CD14-positive monocyte (primary cell): Measurements from ENCODE around the gene MYO3B. TPM values are rescaled to one million over a fixed set of nuclear protein-coding genes. Genes with fewer than 3 reads are reported as not detected.

ENCODE experiments used
- DNase-seq, 3 donors: peaks; one replicate each; pipeline ENCODE4 v3.0.0-alpha.2; 2011 to 2022
- H2AFZ ChIP-seq: 2 replicates; pipeline ENCODE4 v1.6.0; 2012; ENCODE audit warnings: mild to moderate bottlenecking, low read depth, low read length, inconsistent platforms; ENCODE audit not compliant: insufficient read depth, poor library complexity, severe bottlenecking
- H3K27ac ChIP-seq, 2 donors: 1 replicate in 1 of 2; 2 replicates in 1 of 2; pipeline ENCODE4 v1.5.1; 2012 to 2013; ENCODE audit warnings: low read length in 2 of 2, control low read depth in 1 of 2, inconsistent platforms in 1 of 2, low read depth in 1 of 2, mild to moderate bottlenecking in 1 of 2
- H3K27me3 ChIP-seq, 2 donors: one replicate each; pipeline versions ENCODE4 v1.6.0 to v1.6.1; 2011 to 2013; ENCODE audit warnings: low read length in 2 of 2; ENCODE audit not compliant: control insufficient read depth in 2 of 2, insufficient read depth in 2 of 2
- H3K36me3 ChIP-seq, 2 donors: replicated peaks in 1 of 2; 1 replicate in 1 of 2; 2 replicates in 1 of 2; pipeline versions ENCODE4 v1.5.1 to v1.6.1; 2012 to 2013; ENCODE audit warnings: low read length in 2 of 2, control low read depth in 1 of 2, inconsistent platforms in 1 of 2, mild to moderate bottlenecking in 1 of 2; ENCODE audit not compliant: insufficient read depth in 2 of 2, control insufficient read depth in 1 of 2
- H3K4me1 ChIP-seq, 2 donors: 1 replicate in 1 of 2; 2 replicates in 1 of 2; pipeline versions ENCODE4 v1.5.1 to v1.6.1; 2012 to 2013; ENCODE audit warnings: low read length in 2 of 2, control low read depth in 1 of 2, inconsistent platforms in 1 of 2, mild to moderate bottlenecking in 1 of 2, moderate library complexity in 1 of 2; ENCODE audit not compliant: insufficient read depth in 2 of 2, control insufficient read depth in 1 of 2
- H3K4me2 ChIP-seq: replicated peaks from 2 replicates; pipeline ENCODE3; 2012; ENCODE audit warnings: low read length, moderate library complexity, mild to moderate bottlenecking; ENCODE audit not compliant: poor library complexity, severe bottlenecking; ENCODE audit errors: extremely low read depth
- H3K4me3 ChIP-seq, 3 experiments: fragments of 200-600 bp in 1 of 3; sonication (generic) in 1 of 3; replicated peaks in 1 of 3; 1 replicate in 2 of 3; 2 replicates in 1 of 3; pipeline ENCODE4 v1.5.1; 2011 to 2013; ENCODE audit warnings: low read length in 3 of 3, mild to moderate bottlenecking in 3 of 3, control low read depth in 2 of 3, low read depth in 2 of 3, inconsistent platforms in 1 of 3, moderate library complexity in 1 of 3
- H3K79me2 ChIP-seq: 2 replicates; pipeline ENCODE4 v1.6.0; 2012; ENCODE audit warnings: mild to moderate bottlenecking, control low read depth, inconsistent platforms, low read length, moderate library complexity; ENCODE audit not compliant: insufficient read depth
- H3K9ac ChIP-seq: 2 replicates; pipeline ENCODE4 v1.6.0; 2017; ENCODE audit warnings: low read length, mild to moderate bottlenecking; ENCODE audit not compliant: insufficient read depth, poor library complexity, severe bottlenecking
- H3K9me3 ChIP-seq, 2 donors: replicated peaks in 1 of 2; 1 replicate in 1 of 2; 2 replicates in 1 of 2; pipeline versions ENCODE4 v1.5.1 to v1.6.1; 2012 to 2013; ENCODE audit warnings: low read length in 2 of 2, control low read depth in 1 of 2; ENCODE audit not compliant: control insufficient read depth in 1 of 2, insufficient read depth in 1 of 2
- H4K20me1 ChIP-seq: 2 replicates; pipeline ENCODE4 v1.6.0; 2012; ENCODE audit warnings: mild to moderate bottlenecking, low read length, control low read depth, moderate library complexity; ENCODE audit not compliant: insufficient read depth
- H3K27ac Mint-ChIP-seq, 7 donors: one replicate each; pipeline ENCODE4 v1.8.0; 2020; ENCODE audit warnings: mild to moderate bottlenecking in 7 of 7, mixed read lengths in 7 of 7, moderate library complexity in 6 of 7, inconsistent platforms in 2 of 7
- H3K27me3 Mint-ChIP-seq, 3 donors: one replicate each; pipeline ENCODE4 v1.8.0; 2021 to 2022; ENCODE audit warnings: low read depth in 3 of 3, mild to moderate bottlenecking in 3 of 3, mixed read lengths in 3 of 3, moderate library complexity in 3 of 3, inconsistent platforms in 1 of 3
- H3K36me3 Mint-ChIP-seq, 2 donors: one replicate each; pipeline ENCODE4 v1.8.0; 2020; ENCODE audit warnings: mixed read lengths in 2 of 2, inconsistent platforms in 1 of 2, mild to moderate bottlenecking in 1 of 2
- H3K4me1 Mint-ChIP-seq: one replicate; pipeline ENCODE4 v1.8.0; 2020; ENCODE audit warnings: mild to moderate bottlenecking, mixed read lengths
- H3K4me3 Mint-ChIP-seq, 2 donors: one replicate each; pipeline ENCODE4 v1.8.0; 2020; ENCODE audit warnings: mild to moderate bottlenecking in 2 of 2, mixed read lengths in 2 of 2, moderate library complexity in 1 of 2
- H3K9me3 Mint-ChIP-seq, 7 donors: one replicate each; pipeline ENCODE4 v1.8.0; 2020 to 2022; ENCODE audit warnings: mixed read lengths in 7 of 7, mild to moderate bottlenecking in 6 of 7, moderate library complexity in 6 of 7, inconsistent platforms in 2 of 7
- CTCF ChIP-seq: fragments of 200-600 bp; IDR thresholded peaks from one replicate; pipeline ENCODE4 v1.8.0; 2022; ENCODE audit warnings: antibody characterized with exemption, mild to moderate bottlenecking
- WGBS: methylation state at CpG from one replicate; pipeline ENCODE4 v1.1.5; 2013; ENCODE audit warnings: missing lambda C conversion rate; ENCODE audit not compliant: insufficient coverage; 5-methylcytosine and 5-hydroxymethylcytosine counted together
- intact Hi-C, 2 donors: fragments of 100-400 bp; cut with micrococcal nuclease; formaldehyde crosslinking; loops; one replicate each; pipeline versions ENCODE4 v1.15.0 to v1.15.1; 2023
- polyA plus RNA-seq, 3 donors: library from polyadenylated mRNA; depleted of rRNA in 1 of 3; unstranded in 2 of 3; stranded (reverse) in 1 of 3; fragments of 300-500 nt in 2 of 3; fragments of >200 nt in 1 of 3; fragmentation: Illumina TruSeq in 2 of 3; gene quantifications; 1 replicate in 2 of 3; 2 replicates in 1 of 3; pipeline ENCODE4 v1.2.3, GENCODE V29; 2012 to 2021

The MYO3B gene
- polyA plus RNA-seq, 3 donors = not detected

- no peak overlapping the region for H3K4me3 ChIP-seq
- H3K9ac ChIP-seq = no peak overlapping the region
- Mint-ChIP-seq H3K4me3 (no peak overlapping the region), H3K9me3 (peaks cover 0 to 4% (median 0%) of the 10 kb centered on the region in 7 donors), H3K27me3 (peaks cover 2 to 5% (median 3%) of the 10 kb centered on the region in 3 donors), H3K27ac (no peak overlapping the region), H3K4me1 (no peaks in the 10 kb centered on the region), H3K36me3 (no peaks in the 10 kb centered on the region)
- no peaks in the 10 kb centered on the region for H3K27me3 ChIP-seq
- no peak overlapping the region for H2AFZ ChIP-seq
- intact Hi-C loops = no loop called here
- no peak for TF ChIP-seq CTCF
- no peaks in the 10 kb centered on the region for H3K9me3 ChIP-seq
- WGBS = no CpG with 5 or more reads among the region's 2 CpGs
- H3K4me2 ChIP-seq = no peak overlapping the region
- no peaks in the 10 kb centered on the region for H3K36me3 ChIP-seq
- no peaks in the 10 kb centered on the region for H4K20me1 ChIP-seq
- DNase-seq = no peak
- no peaks in the 10 kb centered on the region for H3K4me1 ChIP-seq
- no peak overlapping the region for H3K27ac ChIP-seq
- no peaks in the 10 kb centered on the region for H3K79me2 ChIP-seq
These were observed 158.5 kb downstream of the MYO3B start for GRCh38 chr2:170336408-170336807.

- Mint-ChIP-seq H3K27ac (peak overlapping the region in 1 of 7 donors; percentile 57), H3K36me3 (no peaks in the 10 kb centered on the region), H3K4me3 (no peak overlapping the region), H3K27me3 (peaks cover 2 to 5% (median 3%) of the 10 kb centered on the region in 3 donors), H3K9me3 (no peaks in the 10 kb centered on the region), H3K4me1 (no peaks in the 10 kb centered on the region)
- no peaks in the 10 kb centered on the region for H4K20me1 ChIP-seq
- H3K4me1 ChIP-seq = no peaks in the 10 kb centered on the region
- no peaks in the 10 kb centered on the region for H3K9me3 ChIP-seq
- intact Hi-C loops = no loop called here
- no peak overlapping the region for H3K4me3 ChIP-seq
- no peaks in the 10 kb centered on the region for H3K27me3 ChIP-seq
- H2AFZ ChIP-seq = no peak overlapping the region
- 87% methylated on average over 2 of the region's 2 CpGs for WGBS
- no peak overlapping the region for H3K27ac ChIP-seq
- H3K79me2 ChIP-seq = no peaks in the 10 kb centered on the region
- TF ChIP-seq CTCF = no peak
- no peak for DNase-seq
- no peak overlapping the region for H3K4me2 ChIP-seq
- H3K36me3 ChIP-seq = no peaks in the 10 kb centered on the region
- no peak overlapping the region for H3K9ac ChIP-seq
These were observed 159.0 kb downstream of the MYO3B start for GRCh38 chr2:170336916-170337315.
